HCT116 (cell line): ENCODE measurements around the gene DENND1A. TPM values are rescaled to one million over a fixed set of nuclear protein-coding genes. Genes with fewer than 3 reads are reported as not detected.

Experiments used
- ATAC-seq: fragments of 200-7000 bp; cut with Tn5 transposase; 2 replicates; pipeline ENCODE4 v1.9.1; 2020; ENCODE audit warnings: mild to moderate bottlenecking, moderate library complexity
- BruUV-seq: library from RNA; stranded (reverse); fragments of 400-500 nt; replicated peaks from 2 replicates; lab custom pipeline; 2021; lab: Mats Ljungman, UMichigan
- CTCF ChIA-PET: fragments of 300-600 bp; sonication (Branson Sonifier 250); formaldehyde crosslinking; loops from one replicate; lab custom pipeline; 2021; ENCODE audit warnings: antibody characterized with exemption; lab: Charles Lee
- POLR2A ChIA-PET: fragments of 300-600, 350-600 bp; sonication (Branson Sonifier 250); formaldehyde crosslinking; loops from one replicate; lab custom pipeline; 2021; ENCODE audit warnings: antibody characterized with exemption; lab: Charles Lee
- RAD21 ChIA-PET, 2 experiments: fragments of 300-600 bp; sonication (Branson Sonifier 250); formaldehyde crosslinking; loops; one replicate each; lab custom pipeline; 2023; ENCODE audit warnings: low total read pairs in 2 of 2; ENCODE audit not compliant: uncharacterized antibody in 2 of 2, unreplicated experiment in 2 of 2, low non-redundant PET in 1 of 2; lab: Charles Lee
- DNase-seq: peaks from one replicate; pipeline ENCODE4 v3.0.0-alpha.2; 2010; ENCODE audit warnings: low read depth, low spot score
- H2AFZ ChIP-seq: fragments of 200-600 bp; shearing (Covaris generic), sonication (generic); 2 replicates; pipeline ENCODE4 v1.6.1; 2017; ENCODE audit warnings: low read depth, mixed run types, mixed read lengths, antibody characterized with exemption, low read length; ENCODE audit not compliant: poor library complexity, severe bottlenecking
- H3K27ac ChIP-seq: 2 replicates; pipeline ENCODE4 v1.5.1; 2012; ENCODE audit warnings: low read depth, low read length
- H3K27me3 ChIP-seq: fragments of 200-600 bp; sonication (generic); 2 replicates; pipeline ENCODE4 v1.6.1; 2016; ENCODE audit warnings: mixed run types, low read length, mixed read lengths; ENCODE audit not compliant: insufficient read depth
- H3K36me3 ChIP-seq, 2 experiments: fragments of 200-500 bp in 1 of 2; fragments of 200-600 bp in 1 of 2; sonication (Bioruptor generic) in 1 of 2; sonication (generic) in 1 of 2; 2 replicates each; pipeline versions ENCODE4 v1.5.1 to v1.6.1; 2014 to 2016; ENCODE audit warnings: low read length in 2 of 2, inconsistent platforms in 1 of 2, mixed read lengths in 1 of 2, mixed run types in 1 of 2; ENCODE audit not compliant: insufficient read depth in 2 of 2, control insufficient read depth in 1 of 2
- H3K4me1 ChIP-seq, 2 experiments: fragments of 200-600 bp in 1 of 2; sonication (generic) in 1 of 2; 2 replicates each; pipeline versions ENCODE4 v1.5.1 to v1.6.1; 2012 to 2017; ENCODE audit warnings: low read length in 2 of 2, inconsistent platforms in 1 of 2, mild to moderate bottlenecking in 1 of 2, mixed read lengths in 1 of 2, mixed run types in 1 of 2, moderate library complexity in 1 of 2; ENCODE audit not compliant: insufficient read depth in 2 of 2, control insufficient read depth in 1 of 2
- H3K4me2 ChIP-seq: fragments of 200-600 bp; sonication (generic); 2 replicates; pipeline ENCODE4 v1.6.1; 2017; ENCODE audit warnings: mixed run types, low read length, mixed read lengths
- H3K4me3 ChIP-seq, 2 experiments: fragments of 200-600 bp in 1 of 2; sonication (generic) in 1 of 2; replicated peaks in 1 of 2; 2 replicates each; pipeline ENCODE4 v1.5.1; 2011 to 2016; ENCODE audit warnings: low read length in 2 of 2, control low read depth in 1 of 2, low read depth in 1 of 2, mild to moderate bottlenecking in 1 of 2, mixed read lengths in 1 of 2, mixed run types in 1 of 2
- H3K79me2 ChIP-seq: fragments of 200-600 bp; sonication (generic); 2 replicates; pipeline ENCODE4 v1.6.1; 2017; ENCODE audit warnings: mild to moderate bottlenecking, mixed run types, low read length, moderate library complexity, mixed read lengths; ENCODE audit not compliant: insufficient read depth
- H3K9ac ChIP-seq: fragments of 200-600 bp; sonication (generic); 2 replicates; pipeline ENCODE4 v1.6.1; 2016; ENCODE audit warnings: low read length, mixed read lengths
- H3K9me2 ChIP-seq: fragments of 200-600 bp; sonication (generic), shearing (Covaris generic); 2 replicates; pipeline ENCODE4 v1.6.1; 2017; ENCODE audit warnings: mixed run types, mild to moderate bottlenecking, moderate library complexity; ENCODE audit not compliant: insufficient read depth
- H3K9me3 ChIP-seq, 2 experiments: fragments of 200-500 bp in 1 of 2; fragments of 200-600 bp in 1 of 2; sonication (Bioruptor generic) in 1 of 2; sonication (generic) in 1 of 2; 2 replicates each; pipeline ENCODE4 v1.6.1; 2014 to 2017; ENCODE audit warnings: low read length in 2 of 2, mixed read lengths in 2 of 2, inconsistent platforms in 1 of 2, low read depth in 1 of 2, mild to moderate bottlenecking in 1 of 2, mixed run types in 1 of 2, moderate library complexity in 1 of 2; ENCODE audit not compliant: control insufficient read depth in 1 of 2, insufficient read depth in 1 of 2
- H4K20me1 ChIP-seq: fragments of 200-600 bp; sonication (generic), shearing (Covaris generic); 2 replicates; pipeline ENCODE4 v1.6.1; 2017; ENCODE audit warnings: mixed run types, mild to moderate bottlenecking, moderate library complexity; ENCODE audit not compliant: insufficient read depth
- ATF3 ChIP-seq: IDR thresholded peaks from 2 replicates; pipeline ENCODE4 v1.6.1; 2012
- CEBPB ChIP-seq: IDR thresholded peaks from 2 replicates; pipeline ENCODE4 v1.6.1; 2012; ENCODE audit warnings: low read depth
- CTCF ChIP-seq, 3 experiments: fragments of 200-600 bp in 1 of 3; sonication (generic) in 1 of 3; IDR thresholded peaks in 2 of 3; conservative IDR thresholded peaks in 1 of 3; 2 replicates each; pipeline ENCODE4 v1.5.1; 2012 to 2017; ENCODE audit warnings: low read depth in 2 of 3, low read length in 2 of 3, antibody characterized with exemption in 1 of 3, borderline replicate concordance in 1 of 3, control low read depth in 1 of 3, mild to moderate bottlenecking in 1 of 3, mixed read lengths in 1 of 3, mixed run types in 1 of 3, moderate library complexity in 1 of 3; ENCODE audit not compliant: insufficient read depth in 1 of 3
- JUND ChIP-seq: IDR thresholded peaks from 2 replicates; pipeline ENCODE4 v1.6.1; 2012
- POLR2A ChIP-seq: IDR thresholded peaks from 2 replicates; pipeline ENCODE4 v1.7.0; 2011; ENCODE audit warnings: borderline replicate concordance; ENCODE audit not compliant: insufficient read depth, insufficient read length; ENCODE audit errors: extremely low read depth
- REST ChIP-seq: IDR thresholded peaks from 2 replicates; pipeline ENCODE4 v1.6.1; 2012; ENCODE audit warnings: low read depth
- SP1 ChIP-seq: IDR thresholded peaks from 2 replicates; pipeline ENCODE4 v1.6.1; 2012; ENCODE audit warnings: low read depth
- SRF ChIP-seq: IDR thresholded peaks from 2 replicates; pipeline ENCODE4 v1.6.1; 2012; ENCODE audit warnings: low read depth
- ZFX ChIP-seq: fragments of 450-650 bp; IDR thresholded peaks from 2 replicates; pipeline ENCODE4 v1.6.1; 2017
- intact Hi-C: fragments of 100-400 bp; cut with micrococcal nuclease; formaldehyde crosslinking; loops from 2 replicates; pipeline ENCODE4 v1.10.0; 2022
- total RNA-seq: library from RNA; stranded (reverse); gene quantifications from one replicate; pipeline ENCODE4 v1.2.1, GENCODE V29; 2021; ENCODE audit not compliant: unreplicated experiment

The DENND1A gene
- total RNA-seq, 1 experiment from 2014 or later, result 33.0 TPM

GRCh38 chr9:123406691-123407216, 523.2 kb downstream of the DENND1A start:
- no peaks in the 10 kb centered on the region for H4K20me1 ChIP-seq
- DNase-seq, result no peak
- H3K9me2 ChIP-seq, result no peaks in the 10 kb centered on the region
- no peak overlapping the region for H3K4me2 ChIP-seq
- no peaks in the 10 kb centered on the region for H3K9me3 ChIP-seq
- H3K4me1 ChIP-seq, result no peaks in the 10 kb centered on the region
- H3K36me3 ChIP-seq, result no peaks in the 10 kb centered on the region
- no peak overlapping the region for H3K9ac ChIP-seq
- TF ChIP-seq SRF, result no peak
- TF ChIP-seq ATF3, result no peak
- no peak for TF ChIP-seq ZFX
- no peak for TF ChIP-seq CEBPB
- no peak for TF ChIP-seq POLR2A
- no peak for TF ChIP-seq JUND
- TF ChIP-seq REST, result no peak
- TF ChIP-seq SP1, result no peak
- no peak for TF ChIP-seq CTCF (IDR thresholded peaks at IDR 0.05 in 2 of 3, conservative IDR thresholded peaks at IDR 0.05 in 1 of 3; ENCODE audit: borderline replicate concordance in 1 of 3, insufficient read depth in 1 of 3, low read depth in 2 of 3, low read length in 2 of 3)
- TF ChIP-seq, all 23 proteins: peak for 0
- ChIA-PET CTCF (interaction anchor here (0.6 kb wide), 1 partner anchor 928 kb away, joined by 3 read pairs; no protein-coding TSS in a partner anchor), POLR2A (no interaction called here), RAD21 (no interaction called here)
- no peaks in the 10 kb centered on the region for H3K27me3 ChIP-seq
- H3K79me2 ChIP-seq, result no peaks in the 10 kb centered on the region
- ATAC-seq, result no peak
- H3K4me3 ChIP-seq, result no peak overlapping the region
- BruUV-seq, result no TSS peak
- no peak overlapping the region for H3K27ac ChIP-seq
- intact Hi-C loops, result no loop called here
- no peak overlapping the region for H2AFZ ChIP-seq
